Measurements from ENCODE around the gene SGCA. TPM values are rescaled to one million over a fixed set of nuclear protein-coding genes. Genes with fewer than 3 reads are reported as not detected.

The SGCA gene
- total RNA-seq, 2 donors from 2014 or later: not detected

DNA sequence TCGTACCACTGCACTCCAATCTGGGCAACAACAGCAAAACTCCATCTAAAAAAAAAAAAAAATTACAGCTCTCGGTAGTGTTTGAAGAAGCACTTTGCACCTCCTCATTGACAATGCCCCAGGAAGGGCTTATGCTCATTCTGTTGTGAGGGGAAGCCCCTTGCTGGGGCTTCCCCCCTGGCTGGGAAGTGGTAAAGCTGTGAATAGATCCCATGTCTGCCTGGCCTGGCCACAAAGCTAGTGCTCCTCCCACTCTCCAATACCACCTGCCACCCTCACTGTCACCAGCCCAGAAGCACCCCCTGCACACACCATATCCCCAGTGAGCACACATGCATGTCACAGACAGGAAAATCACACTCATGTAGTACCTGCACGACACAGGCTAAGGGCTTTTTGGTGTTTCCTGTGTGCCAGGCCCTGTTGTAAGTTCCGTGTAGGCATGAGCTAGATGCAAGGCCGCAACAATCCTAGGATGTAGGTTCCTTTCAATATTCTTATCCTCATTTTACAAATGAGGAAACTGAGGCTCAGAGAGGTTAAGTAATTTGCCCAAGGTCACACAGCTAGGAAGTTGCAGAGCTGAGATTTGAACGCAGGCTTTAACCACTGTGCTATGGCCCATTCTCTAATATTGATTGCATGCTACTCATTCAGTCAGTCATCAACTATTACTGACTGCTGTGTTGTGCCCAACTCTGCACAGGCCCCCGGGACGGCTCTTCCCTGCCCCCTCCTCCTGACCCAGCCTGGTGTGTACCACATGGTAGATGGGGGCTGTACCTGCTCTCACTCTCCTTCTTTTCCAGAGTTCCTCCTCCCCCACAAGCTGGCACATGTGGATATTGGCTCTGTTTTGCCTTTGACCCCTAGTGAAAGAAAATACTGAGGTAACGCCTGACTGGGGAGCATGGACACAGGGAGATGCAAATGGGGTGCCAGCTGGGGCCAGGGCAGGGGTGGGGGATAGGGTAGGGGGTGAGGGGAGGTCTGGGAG is 47.5 kb downstream of the SGCA start:
- Mint-ChIP-seq H3K4me3 (no peak overlapping the region), H3K36me3 (ENCODE audit: low read depth) (no peaks in the 10 kb centered on the region), H3K27ac (no peak overlapping the region), H3K9me3 (no peaks in the 10 kb centered on the region), H3K4me1 (peaks cover 10% of the 10 kb centered on the region), H3K27me3 (peaks cover 31% of the 10 kb centered on the region)
- ATAC-seq (replicated peaks): peak; percentile 93

DNA sequence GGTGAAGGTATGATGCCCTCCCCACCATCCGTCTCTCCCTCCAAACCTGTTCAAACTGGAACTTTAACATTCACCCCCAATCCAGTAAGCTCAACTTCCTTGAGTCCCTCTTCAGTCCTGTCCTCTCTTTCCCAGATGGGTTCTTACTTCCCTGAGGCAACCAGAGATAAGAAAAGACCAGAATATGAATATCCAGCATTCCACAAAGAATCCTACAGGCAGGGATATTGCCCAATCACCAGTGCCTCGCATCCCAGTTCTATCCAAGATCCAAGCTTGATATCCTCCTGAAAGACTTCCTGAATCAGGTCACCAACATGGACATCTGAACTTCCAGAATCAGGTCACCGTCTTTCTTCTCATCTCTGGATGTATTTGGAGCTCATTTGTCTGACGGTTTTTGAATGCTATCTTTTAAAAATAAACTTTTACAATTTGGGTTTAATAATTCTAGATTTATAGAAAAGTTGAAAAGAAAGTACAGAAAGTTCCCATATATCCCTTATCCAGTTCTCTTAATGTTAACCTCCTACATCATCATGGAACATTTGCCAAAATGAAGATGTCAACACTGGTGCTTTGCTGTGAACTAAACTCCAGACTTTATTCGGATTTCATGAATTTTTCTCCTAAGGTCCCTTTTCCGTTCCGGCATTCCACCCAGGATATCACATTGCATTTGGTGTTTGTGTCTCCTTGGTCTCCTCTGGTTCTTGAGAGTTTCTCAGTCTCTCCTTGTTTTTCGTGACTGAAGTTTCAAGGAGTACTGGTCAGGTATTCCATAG is 49.4 kb downstream of the SGCA start:
- ATAC-seq (replicated peaks): no peak
- H3K27me3 Mint-ChIP-seq: peaks cover 21% of the 10 kb centered on the region
- H3K36me3 Mint-ChIP-seq (ENCODE audit: low read depth): no peaks in the 10 kb centered on the region

DNA sequence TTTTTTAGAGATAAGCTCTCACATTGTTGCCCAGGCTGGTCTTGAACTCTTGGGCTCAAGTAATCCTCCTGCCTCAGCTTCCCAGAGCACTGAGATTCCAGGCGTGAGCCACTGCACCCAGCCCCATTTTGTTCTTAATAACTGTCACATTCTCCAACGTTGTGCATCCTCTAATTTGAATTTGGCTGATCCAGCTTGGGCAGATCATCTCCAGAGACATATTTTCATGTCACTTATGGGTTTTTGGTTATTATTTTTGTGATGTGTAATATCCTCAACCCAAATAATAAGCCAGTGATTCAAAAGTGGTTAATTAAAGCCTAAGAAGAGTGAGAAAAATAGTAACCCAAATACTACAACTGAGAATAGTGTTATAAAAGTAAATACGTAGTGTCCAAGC is 51.8 kb downstream of the SGCA start:
- no peak overlapping the region for H3K4me3 Mint-ChIP-seq
- H3K27me3 Mint-ChIP-seq: peaks cover 12% of the 10 kb centered on the region
- ATAC-seq (replicated peaks): no peak
- H3K4me1 Mint-ChIP-seq: peaks cover 6% of the 10 kb centered on the region
- no peaks in the 10 kb centered on the region for H3K36me3 Mint-ChIP-seq (ENCODE audit: low read depth)
- no peak overlapping the region for H3K27ac Mint-ChIP-seq
- no peaks in the 10 kb centered on the region for H3K9me3 Mint-ChIP-seq

More for the DNA sequence above, 49.4 kb downstream of the SGCA start:
- H3K4me3 Mint-ChIP-seq: no peak overlapping the region
- no peaks in the 10 kb centered on the region for H3K9me3 Mint-ChIP-seq
- H3K27ac Mint-ChIP-seq: no peak overlapping the region
- peaks cover 10% of the 10 kb centered on the region for H3K4me1 Mint-ChIP-seq

DNA sequence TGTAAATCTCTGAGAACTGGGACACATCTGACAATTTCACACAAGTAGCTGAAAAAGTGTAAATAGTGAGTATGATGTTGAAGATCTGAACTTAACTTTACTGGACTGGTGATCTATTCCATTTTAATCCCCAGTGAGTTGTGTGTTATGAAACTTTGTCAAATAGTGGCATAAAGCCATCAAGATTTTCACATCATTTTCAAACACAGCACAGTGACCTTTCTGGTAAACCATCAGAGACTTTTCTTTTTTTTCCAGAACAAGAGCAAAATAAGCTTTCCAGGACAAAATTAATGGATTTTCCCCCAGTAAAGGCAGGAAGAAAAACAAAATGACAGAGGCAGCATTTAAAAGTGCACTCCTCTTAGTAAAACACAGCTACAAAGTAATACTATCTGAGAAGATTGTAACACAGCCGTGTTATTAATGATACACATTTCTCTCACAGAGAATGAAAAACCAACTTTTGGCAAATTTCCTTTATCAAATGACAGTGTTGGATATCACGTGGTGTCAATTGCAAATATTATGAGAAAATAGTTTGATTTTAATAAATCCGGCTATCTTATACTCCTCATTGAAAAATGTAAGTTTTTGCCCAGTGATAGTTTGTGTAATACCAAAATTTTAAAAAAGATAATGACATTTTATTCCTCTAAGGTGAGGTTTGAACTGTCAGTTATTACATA is 52.4 kb downstream of the SGCA start:
- Mint-ChIP-seq H3K4me1 (peaks cover 2% of the 10 kb centered on the region), H3K9me3 (no peaks in the 10 kb centered on the region), H3K4me3 (no peak overlapping the region), H3K36me3 (ENCODE audit: low read depth) (no peaks in the 10 kb centered on the region), H3K27ac (no peak overlapping the region), H3K27me3 (peaks cover 12% of the 10 kb centered on the region)
- ATAC-seq (replicated peaks): no peak

DNA sequence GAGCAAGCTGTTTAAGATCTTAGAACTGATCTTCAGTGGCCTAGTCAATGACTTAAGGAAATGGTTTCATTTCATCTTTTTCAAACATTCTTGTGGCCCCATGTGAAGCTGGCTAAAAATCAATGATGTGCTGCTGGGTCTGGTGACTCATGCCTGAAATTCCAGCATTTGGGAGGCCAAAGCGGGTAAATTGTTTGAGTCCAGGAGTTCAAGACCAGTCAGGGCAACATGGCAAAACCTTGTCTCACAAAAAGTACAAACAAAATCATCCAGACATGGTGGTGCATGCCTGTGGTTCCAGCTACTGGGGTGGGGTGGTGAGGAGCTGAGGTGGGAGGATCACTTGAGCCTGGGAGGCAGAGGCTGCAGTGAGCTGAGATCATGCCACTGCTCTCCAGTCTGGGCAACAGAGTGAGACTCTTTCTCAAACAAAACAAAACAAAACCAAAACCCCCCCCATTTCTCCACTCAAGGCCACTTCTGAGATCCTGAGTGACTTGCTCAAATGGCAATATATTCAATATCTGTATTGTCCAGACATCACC is 53.0 kb downstream of the SGCA start:
- no peaks in the 10 kb centered on the region for H3K36me3 Mint-ChIP-seq (ENCODE audit: low read depth)
- no peak for ATAC-seq (replicated peaks)
- peaks cover 12% of the 10 kb centered on the region for H3K27me3 Mint-ChIP-seq
- no peaks in the 10 kb centered on the region for H3K4me1 Mint-ChIP-seq
- H3K9me3 Mint-ChIP-seq: no peaks in the 10 kb centered on the region
- no peak overlapping the region for H3K27ac Mint-ChIP-seq
- H3K4me3 Mint-ChIP-seq: no peak overlapping the region

DNA sequence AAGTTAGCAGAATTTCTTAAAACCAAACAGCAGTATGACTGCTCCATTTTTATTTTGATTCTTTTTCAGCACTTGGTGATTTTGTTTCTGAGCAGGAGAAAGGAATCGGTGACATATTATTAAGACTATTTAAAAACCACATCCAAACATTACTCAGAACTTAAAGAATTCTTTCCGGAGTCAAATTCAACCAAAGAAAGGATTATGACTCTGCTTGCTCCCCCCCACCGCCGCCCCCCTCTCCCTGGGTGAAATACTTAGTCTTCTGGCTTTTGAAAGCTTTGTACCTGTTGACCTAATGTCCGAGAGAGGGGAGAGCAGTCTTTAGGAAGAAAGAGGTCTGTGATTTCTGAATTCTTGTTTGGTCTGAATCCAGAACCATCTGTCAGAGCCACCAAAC is 53.5 kb downstream of the SGCA start:
- H3K4me1 Mint-ChIP-seq: no peaks in the 10 kb centered on the region
- no peak overlapping the region for H3K4me3 Mint-ChIP-seq
- peaks cover 12% of the 10 kb centered on the region for H3K27me3 Mint-ChIP-seq
- H3K27ac Mint-ChIP-seq: no peak overlapping the region
- no peaks in the 10 kb centered on the region for H3K36me3 Mint-ChIP-seq (ENCODE audit: low read depth)
- no peaks in the 10 kb centered on the region for H3K9me3 Mint-ChIP-seq
- ATAC-seq (replicated peaks): no peak

DNA sequence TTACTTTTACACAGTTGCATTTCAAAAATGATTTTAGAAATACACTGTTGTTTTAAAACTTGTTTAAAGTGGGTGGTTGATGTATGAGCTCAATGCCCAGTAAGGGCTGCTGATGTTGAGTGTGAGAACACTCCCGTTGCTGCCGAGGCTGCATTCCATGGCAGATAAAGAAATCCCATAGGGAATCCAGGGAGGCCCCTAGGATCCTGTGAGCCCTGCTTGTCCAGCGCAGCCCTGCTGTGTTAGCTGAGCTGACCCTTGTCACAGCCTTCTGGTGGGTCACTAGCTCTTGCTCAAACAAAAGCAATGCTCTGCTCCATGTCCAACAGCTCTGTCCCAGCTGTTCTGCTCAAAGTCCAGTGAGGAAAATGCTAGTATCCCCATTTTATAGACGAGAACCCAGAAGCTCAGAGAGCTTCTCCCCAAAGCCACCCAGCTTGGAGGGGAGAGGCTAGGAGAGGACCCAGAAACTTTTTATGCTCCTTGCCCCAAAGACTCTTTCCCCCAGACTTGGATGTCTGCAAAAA is 54.2 kb downstream of the SGCA start:
- no peak overlapping the region for H3K27ac Mint-ChIP-seq
- ATAC-seq (replicated peaks): no peak
- H3K27me3 Mint-ChIP-seq: peaks cover 8% of the 10 kb centered on the region
- H3K4me1 Mint-ChIP-seq: no peaks in the 10 kb centered on the region
- no peak overlapping the region for H3K4me3 Mint-ChIP-seq
- no peaks in the 10 kb centered on the region for H3K36me3 Mint-ChIP-seq (ENCODE audit: low read depth)
- H3K9me3 Mint-ChIP-seq: no peaks in the 10 kb centered on the region

DNA sequence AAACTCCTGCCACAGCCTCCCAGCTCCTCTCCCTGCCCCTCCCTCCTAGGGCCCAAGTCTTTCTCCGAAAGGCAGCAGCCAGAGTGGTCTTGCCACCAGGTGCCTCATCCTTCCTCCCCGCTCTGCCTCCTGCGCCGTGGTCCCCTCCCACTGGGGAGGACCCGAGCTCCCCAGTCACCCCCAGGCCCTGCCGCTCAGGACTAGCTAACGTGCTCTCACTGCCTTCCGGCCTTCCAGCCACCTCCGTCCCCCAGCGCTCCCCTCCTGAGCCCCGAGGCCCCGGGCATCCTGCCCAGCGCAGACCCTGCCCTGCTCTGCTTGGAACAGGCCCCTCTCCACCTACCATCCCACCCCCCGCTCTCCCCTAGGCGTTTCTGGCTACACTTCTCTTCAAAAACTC is 55.0 kb downstream of the SGCA start:
- Mint-ChIP-seq H3K27me3 (peaks cover 8% of the 10 kb centered on the region), H3K36me3 (ENCODE audit: low read depth) (no peaks in the 10 kb centered on the region), H3K4me3 (no peak overlapping the region), H3K4me1 (no peaks in the 10 kb centered on the region), H3K27ac (no peak overlapping the region), H3K9me3 (no peaks in the 10 kb centered on the region)
- ATAC-seq (replicated peaks): no peak

DNA sequence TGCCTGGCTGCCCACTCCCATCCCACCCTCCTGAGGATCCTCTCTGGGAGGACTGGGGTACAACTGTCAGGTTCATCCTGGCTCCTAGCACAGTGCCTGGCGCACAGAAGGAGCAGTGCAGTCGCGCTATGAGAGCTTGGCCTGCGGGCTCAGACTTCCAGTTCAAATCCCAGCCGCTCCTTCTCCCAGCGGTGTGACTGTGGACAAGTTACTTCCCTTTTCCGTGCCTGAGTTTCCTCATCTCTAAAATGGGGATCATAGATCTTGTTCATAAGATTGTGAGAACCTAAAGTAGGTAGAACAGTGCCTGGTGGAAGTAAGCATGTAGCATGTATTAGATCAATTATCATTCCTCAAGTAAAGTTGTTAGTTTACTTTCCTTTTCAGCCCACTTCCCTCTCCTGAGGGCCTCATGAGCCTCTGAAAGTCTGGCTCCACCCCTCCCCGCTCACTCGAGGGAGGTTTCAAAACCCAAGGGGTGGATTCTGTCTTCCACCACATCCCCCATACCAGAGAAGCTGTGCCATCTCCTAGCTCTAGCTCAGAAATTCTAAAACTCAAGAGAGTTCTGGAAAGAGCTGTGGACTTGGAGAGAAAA is 55.6 kb downstream of the SGCA start:
- Mint-ChIP-seq H3K9me3 (no peaks in the 10 kb centered on the region), H3K36me3 (ENCODE audit: low read depth) (no peaks in the 10 kb centered on the region), H3K4me1 (no peaks in the 10 kb centered on the region), H3K4me3 (no peak overlapping the region), H3K27me3 (peaks cover 8% of the 10 kb centered on the region), H3K27ac (no peak overlapping the region)
- ATAC-seq (replicated peaks): no peak

DNA sequence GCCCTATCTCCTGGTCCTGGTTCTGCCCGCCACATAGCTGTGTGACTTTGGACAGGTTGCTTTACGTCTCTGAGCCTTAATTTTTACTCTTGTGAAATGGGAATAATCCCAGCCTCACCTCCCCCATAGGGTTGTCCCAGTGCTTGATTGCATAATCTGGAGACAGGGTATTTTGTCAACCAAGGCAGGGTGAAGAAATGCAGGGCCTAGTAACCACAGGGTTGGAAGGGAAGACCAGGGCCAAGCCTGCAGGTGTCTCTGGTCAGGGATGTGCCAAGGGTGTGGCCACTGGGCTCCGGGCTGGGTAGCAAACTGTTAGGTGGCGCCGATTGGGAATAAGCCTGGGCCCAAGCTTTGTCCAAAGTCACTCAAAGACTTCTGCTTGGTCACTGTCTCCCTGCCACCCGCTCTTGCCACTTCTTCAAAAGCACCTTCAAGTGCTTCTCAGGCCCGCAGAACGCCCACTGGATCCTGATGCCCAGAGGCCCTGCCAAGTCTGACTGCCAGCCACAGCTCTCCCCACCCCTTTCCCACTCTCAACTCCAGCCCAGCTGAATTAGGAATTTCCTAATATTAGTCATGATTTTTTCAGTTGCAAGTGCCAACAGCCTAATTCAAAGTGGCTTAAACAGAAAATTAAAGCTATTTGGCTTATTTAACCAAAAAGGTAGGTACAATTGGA is 56.2 kb downstream of the SGCA start:
- H3K9me3 Mint-ChIP-seq: peaks cover under 1% of the 10 kb centered on the region
- H3K4me1 Mint-ChIP-seq: no peaks in the 10 kb centered on the region
- no peaks in the 10 kb centered on the region for H3K36me3 Mint-ChIP-seq (ENCODE audit: low read depth)
- ATAC-seq (replicated peaks): no peak
- no peak overlapping the region for H3K27ac Mint-ChIP-seq
- H3K27me3 Mint-ChIP-seq: peaks cover 8% of the 10 kb centered on the region
- no peak overlapping the region for H3K4me3 Mint-ChIP-seq

DNA sequence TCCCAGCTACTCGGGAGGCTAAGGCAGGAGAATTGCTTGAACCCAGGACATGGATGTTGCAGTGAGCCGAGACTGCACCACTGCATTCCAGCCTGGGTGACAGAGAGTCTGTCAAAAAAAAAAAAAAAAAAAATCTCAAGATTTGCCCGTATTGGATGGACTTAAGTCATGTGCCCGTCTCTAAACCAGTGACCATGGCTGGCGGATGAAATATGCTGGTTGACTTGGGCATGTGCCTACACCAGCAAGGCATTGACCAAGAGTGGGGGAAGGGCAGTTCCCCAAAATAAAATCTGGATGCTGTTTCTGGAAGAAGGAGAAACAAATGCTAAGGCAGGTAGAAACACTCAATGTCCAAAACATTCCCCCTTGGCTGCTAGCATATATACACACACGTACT is 57.1 kb downstream of the SGCA start:
- ATAC-seq (replicated peaks): no peak
- no peak overlapping the region for H3K27ac Mint-ChIP-seq
- H3K9me3 Mint-ChIP-seq: peaks cover 4% of the 10 kb centered on the region
- H3K36me3 Mint-ChIP-seq (ENCODE audit: low read depth): no peaks in the 10 kb centered on the region
- H3K27me3 Mint-ChIP-seq: peaks cover 11% of the 10 kb centered on the region
- H3K4me1 Mint-ChIP-seq: no peaks in the 10 kb centered on the region
- H3K4me3 Mint-ChIP-seq: no peak overlapping the region

Data from activated T-helper 17 cell treated with anti-CD3 and anti-CD28 coated beads, Interleukin-2, amount 50 U/mL, for 72 hours (primary cell).